Neuronal stem cell (in vitro differentiated cells): Measurements from ENCODE around the gene MTFMT.

Experiments used
- DNase-seq: peaks from one replicate; pipeline ENCODE4 v3.0.0-alpha.2; 2013; ENCODE audit warnings: low spot score
- H2AFZ ChIP-seq: one replicate; pipeline ENCODE4 v1.6.1; 2013; ENCODE audit warnings: mild to moderate bottlenecking, low read length, inconsistent platforms
- H2AK5ac ChIP-seq: 2 replicates; pipeline ENCODE4 v1.6.1; 2013; ENCODE audit warnings: low read depth, mild to moderate bottlenecking, inconsistent platforms, low read length, moderate library complexity, mixed read lengths
- H2BK120ac ChIP-seq: 2 replicates; pipeline ENCODE4 v1.6.1; 2013; ENCODE audit warnings: low read depth, mild to moderate bottlenecking, inconsistent platforms, low read length, moderate library complexity, mixed read lengths
- H2BK12ac ChIP-seq: one replicate; pipeline ENCODE4 v1.6.1; 2013; ENCODE audit warnings: low read length, inconsistent platforms
- H2BK15ac ChIP-seq: 2 replicates; pipeline ENCODE4 v1.6.1; 2013; ENCODE audit warnings: mild to moderate bottlenecking, low read length, inconsistent platforms, mixed read lengths
- H2BK5ac ChIP-seq: one replicate; pipeline ENCODE4 v1.6.1; 2013; ENCODE audit warnings: inconsistent platforms, mild to moderate bottlenecking, low read length, moderate library complexity
- H3K14ac ChIP-seq: one replicate; pipeline ENCODE4 v1.6.1; 2013; ENCODE audit warnings: low read length, inconsistent platforms
- H3K18ac ChIP-seq: 2 replicates; pipeline ENCODE4 v1.6.1; 2013; ENCODE audit warnings: low read length, inconsistent platforms
- H3K23ac ChIP-seq: 2 replicates; pipeline ENCODE4 v1.6.1; 2013; ENCODE audit warnings: low read depth, mild to moderate bottlenecking, mixed read lengths, low read length, inconsistent platforms; ENCODE audit not compliant: poor library complexity
- H3K27ac ChIP-seq: replicated peaks from 3 replicates; pipeline ENCODE4 v1.5.1; 2013; ENCODE audit warnings: low read length, inconsistent platforms
- H3K27me3 ChIP-seq, 3 experiments: 2 replicates each; pipeline ENCODE4 v1.6.1; 2013; ENCODE audit warnings: low read length in 3 of 3, mild to moderate bottlenecking in 2 of 3, inconsistent platforms in 1 of 3, low read depth in 1 of 3, mixed read lengths in 1 of 3, moderate library complexity in 1 of 3; ENCODE audit not compliant: control insufficient read depth in 3 of 3, insufficient read depth in 3 of 3
- H3K36me3 ChIP-seq, 2 donors: replicated peaks in 1 of 2; 2 replicates each; pipeline ENCODE4 v1.6.1; 2013; ENCODE audit warnings: low read length in 2 of 2; ENCODE audit not compliant: control insufficient read depth in 2 of 2, insufficient read depth in 2 of 2
- H3K4ac ChIP-seq: 2 replicates; pipeline ENCODE4 v1.6.1; 2013; ENCODE audit warnings: inconsistent platforms, mild to moderate bottlenecking, low read length, moderate library complexity
- H3K4me1 ChIP-seq, 2 donors: 1 replicate in 1 of 2; 2 replicates in 1 of 2; pipeline ENCODE4 v1.6.1; 2013; ENCODE audit warnings: low read length in 2 of 2, low read depth in 1 of 2; ENCODE audit not compliant: control insufficient read depth in 2 of 2, insufficient read depth in 1 of 2
- H3K4me2 ChIP-seq: one replicate; pipeline ENCODE4 v1.6.1; 2013; ENCODE audit warnings: mild to moderate bottlenecking, low read length, inconsistent platforms; ENCODE audit not compliant: insufficient read depth, poor library complexity, severe bottlenecking
- H3K4me3 ChIP-seq, 2 donors: 2 replicates each; pipeline ENCODE4 v1.5.1; 2013; ENCODE audit warnings: low read length in 2 of 2, mild to moderate bottlenecking in 2 of 2, inconsistent platforms in 1 of 2, moderate library complexity in 1 of 2
- H3K79me1 ChIP-seq: one replicate; pipeline ENCODE4 v1.6.1; 2013; ENCODE audit warnings: low read depth, mild to moderate bottlenecking, inconsistent platforms, low read length, moderate library complexity
- H3K9ac ChIP-seq: one replicate; pipeline ENCODE4 v1.6.1; 2013; ENCODE audit warnings: mild to moderate bottlenecking, low read depth, low read length, inconsistent platforms; ENCODE audit not compliant: poor library complexity
- H3K9me3 ChIP-seq, 2 donors: replicated peaks in 1 of 2; 2 replicates each; pipeline versions ENCODE3 to v1.6.1; 2013; ENCODE audit warnings: low read length in 2 of 2, mild to moderate bottlenecking in 2 of 2, inconsistent platforms in 1 of 2, low read depth in 1 of 2, mixed read lengths in 1 of 2, moderate library complexity in 1 of 2; ENCODE audit not compliant: control insufficient read depth in 2 of 2, insufficient read depth in 1 of 2
- H4K8ac ChIP-seq: one replicate; pipeline ENCODE4 v1.6.1; 2013; ENCODE audit warnings: low read depth, mild to moderate bottlenecking, inconsistent platforms, low read length, moderate library complexity
- H4K91ac ChIP-seq: one replicate; pipeline ENCODE4 v1.6.1; 2013; ENCODE audit warnings: low read length, low read depth, mild to moderate bottlenecking, inconsistent platforms; ENCODE audit not compliant: poor library complexity
- WGBS, 2 donors: extraction: QIAGEN DNeasy Blood & Tissue Kit; methylation state at CpG; one replicate each; pipeline ENCODE4 v1.1.7; 2013; ENCODE audit warnings: missing lambda C conversion rate in 2 of 2, mixed read lengths in 1 of 2; ENCODE audit not compliant: insufficient read length in 2 of 2, insufficient replicate concordance in 1 of 2; ENCODE audit errors: extremely low coverage in 2 of 2; 5-methylcytosine and 5-hydroxymethylcytosine counted together

MTFMT gene

GRCh38 chr15:65056868-65057548, 27.6 kb upstream of the MTFMT start:
- Histone ChIP-seq H3K27me3 (peaks cover 0 to 1% (median 0%) of the 10 kb centered on the region in 3 experiments), H4K8ac (no peak overlapping the region), H2BK15ac (no peak overlapping the region), H2BK120ac (no peak overlapping the region), H3K36me3 (no peaks in the 10 kb centered on the region), H3K4me3 (no peak overlapping the region), H3K4ac (no peak overlapping the region), H3K23ac (no peak overlapping the region), H3K27ac (no peak overlapping the region), H2BK12ac (no peak overlapping the region), H2BK5ac (no peak overlapping the region), H3K4me2 (no peak overlapping the region), H3K4me1 (peaks cover 2 to 7% of the 10 kb centered on the region in 2 donors), H3K14ac (no peak overlapping the region), H2AK5ac (no peak overlapping the region), H3K79me1 (no peaks in the 10 kb centered on the region), H3K9ac (no peak overlapping the region), H3K18ac (no peak overlapping the region), H2AFZ (peak overlapping the region; percentile 21), H4K91ac (no peak overlapping the region), H3K9me3 (peaks cover 0 to 2% of the 10 kb centered on the region in 2 donors)
- DNase-seq = no peak
- WGBS, 2 donors = no CpG with 5 or more reads among the region's 8 CpGs

GRCh38 chr15:65056106-65056505, 26.7 kb upstream of the MTFMT start:
- Histone ChIP-seq H3K4me3 (no peak overlapping the region), H2BK120ac (no peak overlapping the region), H3K9ac (no peak overlapping the region), H3K4me1 (peaks cover 2 to 7% of the 10 kb centered on the region in 2 donors), H4K91ac (no peak overlapping the region), H2AFZ (no peak overlapping the region), H4K8ac (no peak overlapping the region), H3K79me1 (no peaks in the 10 kb centered on the region), H3K4ac (no peak overlapping the region), H3K23ac (no peak overlapping the region), H2BK12ac (no peak overlapping the region), H3K27ac (no peak overlapping the region), H2AK5ac (no peak overlapping the region), H2BK15ac (no peak overlapping the region), H3K18ac (no peak overlapping the region), H3K9me3 (peaks cover 0 to 2% of the 10 kb centered on the region in 2 donors), H3K4me2 (no peak overlapping the region), H2BK5ac (no peak overlapping the region), H3K36me3 (no peaks in the 10 kb centered on the region), H3K14ac (no peak overlapping the region), H3K27me3 (peaks cover 0 to 9% (median 0%) of the 10 kb centered on the region in 3 experiments)
- no peak for DNase-seq
- no CpG with 5 or more reads among the region's 9 CpGs for WGBS, 2 donors

- no peak for DNase-seq
- no peaks in the 10 kb centered on the region for H3K9me3 ChIP-seq
- H3K14ac ChIP-seq = no peak overlapping the region
- no peak overlapping the region for H4K8ac ChIP-seq
- H2AK5ac ChIP-seq = no peak overlapping the region
- H3K9ac ChIP-seq = peak overlapping the region; percentile 24
- no peak overlapping the region for H2BK120ac ChIP-seq
- peaks cover 2 to 7% of the 10 kb centered on the region in 2 donors for H3K4me1 ChIP-seq
- no peaks in the 10 kb centered on the region for H3K36me3 ChIP-seq
- no peak overlapping the region for H2AFZ ChIP-seq
- no peak overlapping the region for H3K18ac ChIP-seq
- H2BK12ac ChIP-seq = no peak overlapping the region
- no peak overlapping the region for H2BK5ac ChIP-seq
- H3K4me3 ChIP-seq = peak overlapping the region in 1 of 2 donors; percentile 11
- H3K27ac ChIP-seq = no peak overlapping the region
- H4K91ac ChIP-seq = no peak overlapping the region
- no peak overlapping the region for H3K23ac ChIP-seq
- H3K79me1 ChIP-seq = no peaks in the 10 kb centered on the region
- H3K27me3 ChIP-seq = peaks cover 0 to 10% (median 0%) of the 10 kb centered on the region in 3 experiments
- H3K4me2 ChIP-seq = no peak overlapping the region
- WGBS, 2 donors = no CpG with 5 or more reads among the region's 6 CpGs
- no peak overlapping the region for H2BK15ac ChIP-seq
- H3K4ac ChIP-seq = no peak overlapping the region
These were observed 25.9 kb upstream of the MTFMT start for GRCh38 chr15:65055201-65055870.
